Heart left ventricle (tissue), 16 donors: Measurements from ENCODE around the gene CD47. TPM values are rescaled to one million over a fixed set of nuclear protein-coding genes. Genes with fewer than 3 reads are reported as not detected.

Experiments
- ATAC-seq, 4 donors: fragments of 200-7000 bp; cut with Tn5 transposase; one replicate each; pipeline ENCODE4 v1.9.1; 2020 to 2022; ENCODE audit warnings: moderate library complexity in 4 of 4, mild to moderate bottlenecking in 3 of 4, moderate number of reproducible peaks in 1 of 4
- DNase-seq, 5 donors: peaks; one replicate each; pipeline ENCODE4 v3.0.0-alpha.2; 2020
- H3K27ac ChIP-seq, 12 donors: fragments of 200-600 bp; sonication (generic) in 4 of 12; one replicate each; pipeline versions ENCODE4 v1.5.0 to v1.8.0; 2016 to 2022; ENCODE audit warnings: mild to moderate bottlenecking in 2 of 12
- H3K27me3 ChIP-seq, 9 donors: fragments of 200-600 bp; sonication (generic) in 2 of 9; one replicate each; pipeline versions ENCODE4 v1.5.1 to v1.8.0; 2016 to 2022; ENCODE audit warnings: mild to moderate bottlenecking in 3 of 9
- H3K36me3 ChIP-seq, 9 donors: fragments of 200-600 bp; sonication (generic) in 2 of 9; one replicate each; pipeline versions ENCODE4 v1.5.0 to v1.8.0; 2018 to 2022; ENCODE audit warnings: mild to moderate bottlenecking in 2 of 9
- H3K4me1 ChIP-seq, 12 donors: fragments of 200-600 bp; sonication (generic) in 4 of 12; one replicate each; pipeline versions ENCODE4 v1.5.0 to v1.8.0; 2016 to 2022; ENCODE audit warnings: mild to moderate bottlenecking in 3 of 12
- H3K4me3 ChIP-seq, 12 donors: fragments of 200-600 bp; sonication (generic) in 4 of 12; one replicate each; pipeline versions ENCODE4 v1.5.0 to v1.8.0; 2017 to 2022; ENCODE audit warnings: mild to moderate bottlenecking in 9 of 12, moderate library complexity in 4 of 12
- H3K9me3 ChIP-seq, 12 donors: fragments of 200-600 bp; sonication (generic) in 4 of 12; one replicate each; pipeline versions ENCODE4 v1.5.0 to v1.8.0; 2016 to 2022; ENCODE audit warnings: mild to moderate bottlenecking in 1 of 12
- POLR2A ChIP-seq, 2 donors: fragments of 450-650 bp; IDR thresholded peaks; one replicate each; pipeline ENCODE4 v1.6.1; 2017; ENCODE audit warnings: antibody characterized with exemption in 2 of 2, mild to moderate bottlenecking in 2 of 2, moderate library complexity in 2 of 2
- WGBS, 4 donors: extraction: QIAGEN DNeasy Blood & Tissue Kit in 2 of 4; methylation state at CpG; one replicate each; pipeline versions ENCODE4 v1.1.5 to v1.1.7; 2013 to 2018; 5-methylcytosine and 5-hydroxymethylcytosine counted together
- intact Hi-C, 10 donors: fragments of 100-400 bp; cut with DNase I; formaldehyde crosslinking; loops; one replicate each; pipeline versions ENCODE4 v1.11.1 to v1.14.2; 2022
- polyA plus RNA-seq, 2 donors: library from polyadenylated mRNA; stranded (reverse); fragments of 200-250 nt; gene quantifications; one replicate each; pipeline ENCODE4 v1.2.3, GENCODE V29; 2013
- total RNA-seq, 9 donors: library from RNA; depleted of rRNA in 2 of 9; stranded (reverse); fragments of >200 nt in 2 of 9; fragmentation: NEBNext Ultra II Directional in 3 of 9; extraction: Animal tissue kit (Norgen Biotek cat#: 25700) in 3 of 9; gene quantifications; one replicate each; pipeline versions ENCODE4 v1.1.0 to v1.2.4, GENCODE V29; 2016 to 2023
- TF ChIP-seq, protein P1 (sequence below), 12 donors: fragments of 200-600 bp; sonication (generic) in 4 of 12; IDR thresholded peaks; one replicate each; pipeline versions ENCODE4 v1.5.0 to v1.8.0; 2018 to 2022; ENCODE audit warnings: antibody characterized with exemption in 12 of 12, mild to moderate bottlenecking in 5 of 12
- donor health status: ischemic (EF 13 %, LVEDD 7.1; RV severe dilation, severe dysfunction).
- donor health status: healthy with polysubstance abuse.
- donor health status: DM: no; HTN: yes; CAD: no.
- donor health status: DM: no; HTN: no; CAD: no.
- donor health status: ischemic (EF 25% LVEDD 6.9; RV normal size, moderate dysfunction).
- donor health status: ischemic (EF 25% LVEDD 5.7; RV mildly dilated, moderate dysfunction).
- donor health status: healthy.
- donor health status: DM: yes; HTN: yes; CAD: no.
- donor health status: ischemic (EF 35%, LVEDD 5.7; RV mildly dilated, moderate dysfunction).
- donor health status: nonischemic (EF 11% LVEDD 7.7; RV severe dilation, severe dysfunction).
- donor health status: DM: yes; HTN: yes; CAD: no.
- donor health status: PGD.
- donor health status: ischemic (EF 29% LVEDD 5.4; RV normal size, mild dysfunction).
- donor health status: nonischemic (EF 23%, LVEDD 6.1; RV moderate dilation, normal function).

The CD47 gene
- total and polyA plus RNA-seq, 11 donors: 27.7 to 80.6 (median 42.4) TPM

DNA sequence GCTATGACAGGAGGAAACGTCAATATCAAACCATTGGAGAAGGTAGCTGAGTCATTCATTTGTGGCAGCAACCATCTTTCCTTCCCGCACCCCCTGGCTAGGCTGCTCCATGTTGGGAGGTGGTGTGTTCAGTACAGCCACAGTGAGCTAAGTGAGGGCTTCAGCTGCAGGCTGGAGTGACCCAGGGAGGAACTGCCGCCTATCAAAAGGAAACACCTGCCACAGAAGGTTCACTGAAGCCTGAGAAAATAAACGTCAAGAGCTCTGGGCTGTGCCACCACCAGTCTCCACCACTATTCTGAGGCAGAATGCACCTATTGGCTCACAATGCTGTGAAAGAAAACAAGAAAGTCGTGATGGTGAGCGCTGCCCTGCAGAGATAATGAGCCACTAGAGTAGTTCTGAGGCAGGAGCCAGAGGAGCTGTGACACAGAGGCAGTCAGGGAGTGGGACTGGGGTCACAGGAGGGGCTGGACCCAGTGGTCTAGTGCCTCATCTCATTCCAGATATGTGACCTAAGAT is 34.8 kb upstream of the CD47 start:
- DNase-seq: no peak
- H3K4me3 ChIP-seq: peak overlapping the region in 1 of 12 donors; percentile 29
- H3K27me3 ChIP-seq: no peaks in the 10 kb centered on the region
- 61 to 82% (median 68%) methylated on average over 6 of the region's 6 CpGs for WGBS, 4 donors
- peaks cover 0 to 44% (median 0%) of the 10 kb centered on the region in 12 donors for H3K4me1 ChIP-seq
- no peaks in the 10 kb centered on the region for H3K9me3 ChIP-seq
- TF ChIP-seq POLR2A (IDR thresholded peaks at IDR 0.05): no peak
- TF ChIP-seq, protein P1, sequence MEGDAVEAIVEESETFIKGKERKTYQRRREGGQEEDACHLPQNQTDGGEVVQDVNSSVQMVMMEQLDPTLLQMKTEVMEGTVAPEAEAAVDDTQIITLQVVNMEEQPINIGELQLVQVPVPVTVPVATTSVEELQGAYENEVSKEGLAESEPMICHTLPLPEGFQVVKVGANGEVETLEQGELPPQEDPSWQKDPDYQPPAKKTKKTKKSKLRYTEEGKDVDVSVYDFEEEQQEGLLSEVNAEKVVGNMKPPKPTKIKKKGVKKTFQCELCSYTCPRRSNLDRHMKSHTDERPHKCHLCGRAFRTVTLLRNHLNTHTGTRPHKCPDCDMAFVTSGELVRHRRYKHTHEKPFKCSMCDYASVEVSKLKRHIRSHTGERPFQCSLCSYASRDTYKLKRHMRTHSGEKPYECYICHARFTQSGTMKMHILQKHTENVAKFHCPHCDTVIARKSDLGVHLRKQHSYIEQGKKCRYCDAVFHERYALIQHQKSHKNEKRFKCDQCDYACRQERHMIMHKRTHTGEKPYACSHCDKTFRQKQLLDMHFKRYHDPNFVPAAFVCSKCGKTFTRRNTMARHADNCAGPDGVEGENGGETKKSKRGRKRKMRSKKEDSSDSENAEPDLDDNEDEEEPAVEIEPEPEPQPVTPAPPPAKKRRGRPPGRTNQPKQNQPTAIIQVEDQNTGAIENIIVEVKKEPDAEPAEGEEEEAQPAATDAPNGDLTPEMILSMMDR (IDR thresholded peaks at IDR 0.05): no peak
- H3K27ac ChIP-seq: peak overlapping the region in 1 of 12 donors; percentile 90
- intact Hi-C loops: loop anchor here in 1 of 10 donors (10.0 kb wide), 1 partner anchor 61 kb away; no protein-coding TSS in a partner anchor
- ATAC-seq: peak in 2 of 4 donors; percentile 56 to 57
- no peaks in the 10 kb centered on the region for H3K36me3 ChIP-seq

DNA sequence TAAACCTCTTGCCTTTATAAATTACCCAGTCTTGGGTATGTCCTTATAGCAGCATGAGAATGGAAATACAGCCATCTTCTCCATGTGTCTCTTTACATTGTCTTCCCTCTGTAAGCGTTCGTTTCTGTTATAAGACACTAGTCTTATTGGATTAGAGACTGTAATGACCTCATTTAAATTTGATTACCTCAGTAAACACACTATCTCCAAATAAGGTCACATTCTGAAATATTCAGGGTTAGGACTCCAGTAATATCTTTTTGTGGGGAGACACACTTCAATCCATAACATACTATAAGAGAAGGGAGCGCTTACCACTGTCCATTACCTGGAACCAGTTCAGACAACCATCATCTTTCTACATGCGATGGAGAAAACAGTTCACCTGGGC is 34.3 kb upstream of the CD47 start:
- no peak for ATAC-seq
- Histone ChIP-seq H3K27me3 (no peaks in the 10 kb centered on the region), H3K4me3 (peak overlapping the region in 1 of 12 donors; percentile 29), H3K36me3 (no peaks in the 10 kb centered on the region), H3K27ac (peak overlapping the region in 1 of 12 donors; percentile 90), H3K9me3 (no peaks in the 10 kb centered on the region), H3K4me1 (peaks cover 0 to 42% (median 0%) of the 10 kb centered on the region in 12 donors)
- no peak for DNase-seq
- intact Hi-C loops: loop anchor here in 1 of 10 donors (10.0 kb wide), 1 partner anchor 60 kb away; no protein-coding TSS in a partner anchor
- 85 to 91% (median 89%) methylated on average over 4 of the region's 4 CpGs for WGBS, 4 donors
- TF ChIP-seq POLR2A (IDR thresholded peaks at IDR 0.05): no peak
- TF ChIP-seq, protein P1 (IDR thresholded peaks at IDR 0.05): no peak

DNA sequence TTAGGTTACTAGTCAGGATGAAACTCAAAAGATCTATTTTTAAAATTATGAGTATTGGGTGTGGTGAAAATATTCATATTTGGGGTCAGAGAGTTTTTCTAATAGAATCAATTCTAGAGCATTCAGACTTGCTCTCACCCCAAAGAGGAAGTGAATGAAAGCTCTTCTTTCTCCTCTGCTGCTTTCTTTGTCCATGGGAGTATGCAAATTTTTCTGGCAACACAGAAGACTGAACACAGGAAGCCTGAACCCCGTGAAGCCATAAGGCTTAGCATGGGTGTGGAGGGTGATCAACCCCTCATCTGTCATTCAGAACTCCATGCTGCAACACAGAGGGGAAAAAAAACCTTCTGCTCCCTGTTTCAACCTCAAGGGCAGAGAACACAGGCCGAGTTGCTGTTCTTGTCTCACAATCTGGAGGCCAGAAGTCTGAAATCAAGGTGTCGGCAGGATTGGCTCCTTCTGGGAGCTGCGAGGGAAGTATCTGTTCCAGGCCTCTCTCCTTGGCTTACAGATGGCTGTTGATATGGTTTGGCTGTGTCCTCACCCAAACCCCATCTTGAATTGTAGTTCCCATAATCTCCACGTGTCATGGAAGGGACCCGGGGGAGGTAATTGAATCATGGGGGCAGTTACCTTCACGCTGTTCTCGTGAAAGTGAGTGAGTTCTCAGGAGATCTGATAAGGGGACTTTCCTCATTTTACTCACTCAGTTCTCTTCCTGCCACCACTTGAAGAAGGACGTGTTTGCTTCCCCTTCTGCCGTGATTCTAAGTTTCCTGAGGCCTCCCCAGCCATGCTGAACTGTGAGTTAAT is 33.7 kb upstream of the CD47 start:
- Histone ChIP-seq H3K27ac (peak overlapping the region in 1 of 12 donors; percentile 90), H3K4me3 (peak overlapping the region in 1 of 12 donors; percentile 29), H3K36me3 (no peaks in the 10 kb centered on the region), H3K27me3 (no peaks in the 10 kb centered on the region), H3K9me3 (no peaks in the 10 kb centered on the region), H3K4me1 (peaks cover 0 to 41% (median 0%) of the 10 kb centered on the region in 12 donors)
- 50 to 64% (median 58%) methylated on average over 10 of the region's 10 CpGs for WGBS, 4 donors
- intact Hi-C loops: loop anchor here in 1 of 10 donors (10.0 kb wide), 1 partner anchor 60 kb away; no protein-coding TSS in a partner anchor
- no peak for DNase-seq
- ATAC-seq: peak in 2 of 4 donors; percentile 33 to 46
- TF ChIP-seq, protein P1 (IDR thresholded peaks at IDR 0.05): no peak
- TF ChIP-seq POLR2A (IDR thresholded peaks at IDR 0.05): no peak

DNA sequence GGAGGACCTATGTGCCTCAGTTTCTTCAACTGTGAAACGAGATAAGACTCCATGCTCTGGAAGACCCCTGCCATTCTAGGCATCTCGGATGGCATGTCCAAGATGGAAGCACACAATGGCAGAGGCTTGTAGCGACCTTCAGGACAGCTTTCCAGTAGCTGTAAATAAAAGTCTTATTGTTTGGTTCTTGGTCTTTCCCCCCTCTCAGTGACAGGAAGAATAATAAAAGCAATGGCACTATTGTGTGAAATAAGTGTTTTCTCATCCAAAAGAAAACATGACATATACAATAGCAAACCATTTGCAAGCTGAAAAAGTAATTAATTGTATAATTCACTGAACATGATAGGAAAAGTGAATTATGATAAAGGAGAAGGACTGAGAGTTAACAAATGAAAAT is 32.5 kb upstream of the CD47 start:
- Histone ChIP-seq H3K9me3 (peaks cover 0 to 3% (median 0%) of the 10 kb centered on the region in 12 donors), H3K27me3 (no peaks in the 10 kb centered on the region), H3K27ac (no peak overlapping the region), H3K4me1 (peaks cover 0 to 41% (median 0%) of the 10 kb centered on the region in 12 donors), H3K4me3 (no peak overlapping the region), H3K36me3 (no peaks in the 10 kb centered on the region)
- 47 to 79% (median 68%) methylated on average over 3 of the region's 3 CpGs for WGBS, 4 donors
- TF ChIP-seq, protein P1 (IDR thresholded peaks at IDR 0.05): no peak
- TF ChIP-seq POLR2A (IDR thresholded peaks at IDR 0.05): no peak
- intact Hi-C loops: loop anchor here in 1 of 10 donors (10.0 kb wide), 1 partner anchor 59 kb away; no protein-coding TSS in a partner anchor
- DNase-seq: no peak
- no peak for ATAC-seq
